GM23338 (cell line): ENCODE data around the gene TEPSIN. TPM values are rescaled to one million over a fixed set of nuclear protein-coding genes. Genes with fewer than 3 reads are reported as not detected.

Experiments used
- ATAC-seq: fragments of 200-7000 bp; cut with Tn5 transposase; 3 replicates; pipeline ENCODE4 v1.9.1; 2020
- DNase-seq: peaks from one replicate; pipeline ENCODE4 v3.0.0-alpha.2; 2015; ENCODE audit warnings: low spot score
- H2AFZ ChIP-seq: fragments of 200-600 bp; sonication (generic); 2 replicates; pipeline ENCODE4 v1.8.0; 2016; ENCODE audit warnings: antibody characterized with exemption, mild to moderate bottlenecking, moderate library complexity
- H3F3A ChIP-seq: fragments of 200-600 bp; sonication (generic); replicated peaks from 2 replicates; pipeline ENCODE4 v1.8.0; 2017; ENCODE audit warnings: antibody characterized with exemption, mixed run types, low read depth
- H3K27ac ChIP-seq: fragments of 200-600 bp; sonication (generic); 2 replicates; pipeline ENCODE4 v1.6.1; 2016; ENCODE audit warnings: low read depth
- H3K27me3 ChIP-seq: fragments of 200-600 bp; sonication (generic); 2 replicates; pipeline ENCODE4 v1.8.0; 2016; ENCODE audit warnings: mild to moderate bottlenecking, mixed run types, moderate library complexity; ENCODE audit not compliant: insufficient read depth
- H3K36me3 ChIP-seq: fragments of 200-600 bp; sonication (generic); 2 replicates; pipeline ENCODE4 v1.8.0; 2016; ENCODE audit warnings: mild to moderate bottlenecking; ENCODE audit not compliant: insufficient read depth
- H3K4me1 ChIP-seq: fragments of 200-600 bp; sonication (generic); 2 replicates; pipeline ENCODE4 v1.8.0; 2016; ENCODE audit warnings: mild to moderate bottlenecking, moderate library complexity; ENCODE audit not compliant: insufficient read depth
- H3K4me2 ChIP-seq: fragments of 200-600 bp; sonication (generic); 2 replicates; pipeline ENCODE4 v1.7.1; 2017; ENCODE audit warnings: mixed run types
- H3K4me3 ChIP-seq: fragments of 200-600 bp; sonication (generic); 2 replicates; pipeline ENCODE4 v1.6.1; 2016; ENCODE audit warnings: mixed run types
- H3K79me2 ChIP-seq: fragments of 200-600 bp; sonication (generic); replicated peaks from 2 replicates; pipeline ENCODE4 v1.8.0; 2017; ENCODE audit warnings: mild to moderate bottlenecking; ENCODE audit not compliant: insufficient read depth
- H3K9me2 ChIP-seq: fragments of 200-600 bp; sonication (generic); 2 replicates; pipeline ENCODE4 v1.8.0; 2017; ENCODE audit not compliant: insufficient read depth
- H4K20me1 ChIP-seq: fragments of 200-600 bp; sonication (generic); replicated peaks from 2 replicates; pipeline ENCODE4 v1.8.0; 2017; ENCODE audit warnings: mild to moderate bottlenecking; ENCODE audit not compliant: insufficient read depth
- H3K27ac Mint-ChIP-seq: 2 replicates; pipeline ENCODE4 v1.8.0; 2020; ENCODE audit warnings: inconsistent platforms, mild to moderate bottlenecking, moderate library complexity, mixed read lengths
- H3K27me3 Mint-ChIP-seq: 3 replicates; pipeline ENCODE4 v1.8.0; 2022; ENCODE audit warnings: low read depth, mild to moderate bottlenecking, moderate library complexity, mixed read lengths, inconsistent platforms; ENCODE audit not compliant: insufficient read depth, poor library complexity
- H3K36me3 Mint-ChIP-seq: 3 replicates; pipeline ENCODE4 v1.8.0; 2021; ENCODE audit warnings: low read depth, mild to moderate bottlenecking, inconsistent platforms, moderate library complexity, mixed read lengths
- H3K4me1 Mint-ChIP-seq: 3 replicates; pipeline ENCODE4 v1.8.0; 2020; ENCODE audit warnings: mild to moderate bottlenecking, inconsistent platforms, mixed read lengths
- H3K4me3 Mint-ChIP-seq: 3 replicates; pipeline ENCODE4 v1.8.0; 2021; ENCODE audit warnings: moderate library complexity, mild to moderate bottlenecking, inconsistent platforms, mixed read lengths
- H3K9me3 Mint-ChIP-seq: 3 replicates; pipeline ENCODE4 v1.8.0; 2020; ENCODE audit warnings: moderate library complexity, mild to moderate bottlenecking, inconsistent platforms, mixed read lengths
- CREB1 ChIP-seq: fragments of 250-450 bp; sonication (Bioruptor Pico); IDR thresholded peaks from 2 replicates; pipeline ENCODE4 v1.5.0; 2020; ENCODE audit warnings: low read depth, mild to moderate bottlenecking, moderate library complexity
- CTCF ChIP-seq, 2 experiments: fragments of 200-600 bp in 1 of 2; sonication (generic) in 1 of 2; conservative IDR thresholded peaks; 2 replicates each; pipeline versions ENCODE4 v1.5.1 to v1.6.1; 2016 to 2017; ENCODE audit warnings: antibody characterized with exemption in 2 of 2, low read depth in 2 of 2, mild to moderate bottlenecking in 2 of 2, moderate library complexity in 1 of 2
- ETS1 ChIP-seq: IDR thresholded peaks from 2 replicates; pipeline ENCODE4 v1.6.1; 2016; ENCODE audit warnings: antibody characterized with exemption
- EZH2 ChIP-seq: fragments of 200-600 bp; sonication (generic); IDR thresholded peaks from one replicate; pipeline ENCODE4 v1.8.0; 2017; ENCODE audit warnings: antibody characterized with exemption, mild to moderate bottlenecking, low read depth; ENCODE audit not compliant: unreplicated experiment
- EZH2phosphoT487 ChIP-seq: fragments of 200-600 bp; sonication (generic); IDR thresholded peaks from one replicate; pipeline ENCODE4 v1.8.1; 2018; ENCODE audit warnings: antibody characterized with exemption; ENCODE audit not compliant: unreplicated experiment
- JUNB ChIP-seq: IDR thresholded peaks from one replicate; pipeline ENCODE4 v1.6.1; 2016; ENCODE audit warnings: antibody characterized with exemption; ENCODE audit not compliant: unreplicated experiment
- NANOG ChIP-seq: IDR thresholded peaks from 2 replicates; pipeline ENCODE4 v1.6.1; 2016; ENCODE audit warnings: antibody characterized with exemption, borderline replicate concordance
- POLR2AphosphoS5 ChIP-seq: IDR thresholded peaks from 2 replicates; pipeline ENCODE4 v1.6.1; 2016; ENCODE audit warnings: antibody characterized with exemption, low read depth
- REST ChIP-seq: IDR thresholded peaks from one replicate; pipeline ENCODE4 v1.6.1; 2018; ENCODE audit warnings: antibody characterized with exemption; ENCODE audit not compliant: unreplicated experiment
- STAT1 ChIP-seq: IDR thresholded peaks from one replicate; pipeline ENCODE4 v1.6.1; 2016; ENCODE audit warnings: antibody characterized with exemption; ENCODE audit not compliant: unreplicated experiment
- ZNF114 ChIP-seq: fragments of 250-450 bp; sonication (Bioruptor Pico); IDR thresholded peaks from 2 replicates; pipeline ENCODE4 v1.5.0; 2020; ENCODE audit warnings: mild to moderate bottlenecking, moderate library complexity
- ZNF331 ChIP-seq: fragments of 250-450 bp; sonication (Bioruptor Pico); IDR thresholded peaks from 2 replicates; pipeline ENCODE4 v1.5.0; 2020; ENCODE audit warnings: low read depth, mild to moderate bottlenecking, moderate library complexity
- polyA plus RNA-seq: library from polyadenylated mRNA; unstranded; fragments of >200 nt; fragmentation: Nextera tagmentation; extraction: Ambion mirVana; gene quantifications from 2 replicates; pipeline ENCODE4 v1.2.1, GENCODE V29; 2016
- total RNA-seq: library from RNA; depleted of rRNA; stranded (reverse); fragments of >200 nt; shearing (Covaris generic); gene quantifications from 2 replicates; pipeline ENCODE4 v1.2.3, GENCODE V29; 2014

Gene TEPSIN
- total and polyA plus RNA-seq, 2 experiments from 2014 or later = 4.4 to 25.3 TPM

GRCh38 chr17:81206166-81206565, 32.7 kb downstream of the TEPSIN start (continued):
- TF ChIP-seq REST (no peak), EZH2phosphoT487 (no peak), ZNF331 (CRISPR knock-in tag) (no peak), CTCF (conservative IDR thresholded peaks at IDR 0.05; ENCODE audit: low read depth in 2 of 2) (no peak)

GRCh38 chr17:81204578-81204977, 34.3 kb downstream of the TEPSIN start:
- Mint-ChIP-seq H3K27ac (no peak overlapping the region; the same call in 1 of the 2 replicates), H3K9me3 (no peaks in the 10 kb centered on the region; the same call in 2 of the 3 replicates), H3K4me3 (no peak overlapping the region), H3K4me1 (no peaks in the 10 kb centered on the region), H3K36me3 (peaks cover 7% of the 10 kb centered on the region), H3K27me3 (peaks cover 5% of the 10 kb centered on the region)
- no peak overlapping the region for H3K4me3 ChIP-seq
- H2AFZ ChIP-seq = no peak overlapping the region
- ATAC-seq (no peak), DNase-seq (no peak)
- no peaks in the 10 kb centered on the region for H3K4me1 ChIP-seq
- no peaks in the 10 kb centered on the region for H3K27me3 ChIP-seq
- no peak overlapping the region for H3K4me2 ChIP-seq
- no peak overlapping the region for H3K27ac ChIP-seq
- H4K20me1 ChIP-seq = no peaks in the 10 kb centered on the region
- no peaks in the 10 kb centered on the region for H3K9me2 ChIP-seq
- no peaks in the 10 kb centered on the region for H3K79me2 ChIP-seq
- H3F3A ChIP-seq = no peaks in the 10 kb centered on the region
- H3K36me3 ChIP-seq = no peaks in the 10 kb centered on the region
- no peak for TF ChIP-seq POLR2AphosphoS5
- TF ChIP-seq ZNF331 (CRISPR knock-in tag) = no peak
- TF ChIP-seq CTCF (conservative IDR thresholded peaks at IDR 0.05; ENCODE audit: low read depth in 2 of 2) = no peak
- TF ChIP-seq ETS1 = no peak
- TF ChIP-seq EZH2 = no peak
- no peak for TF ChIP-seq NANOG
- no peak for TF ChIP-seq STAT1
- no peak for TF ChIP-seq JUNB
- TF ChIP-seq REST = no peak
- TF ChIP-seq ZNF114 (CRISPR knock-in tag) = no peak
- no peak for TF ChIP-seq CREB1 (CRISPR knock-in tag)
